A549 (cell line): ENCODE data around the gene TESMIN.

ENCODE experiments used
- CBX2 ChIP-seq: fragments of 200-600 bp; sonication (generic); IDR thresholded peaks from 2 replicates; pipeline ENCODE4 v1.6.1; 2016; ENCODE audit warnings: low read depth, mild to moderate bottlenecking, borderline replicate concordance
- FOSL2 ChIP-seq, 2 experiments: fragments of 450-650 bp in 1 of 2; fragments of >200 bp in 1 of 2; sonication (Bioruptor Twin) in 1 of 2; formaldehyde crosslinking; IDR thresholded peaks; 2 replicates each; pipeline versions ENCODE4 v1.5.0 to v1.6.1; 2016 to 2020; ENCODE audit warnings: mild to moderate bottlenecking in 1 of 2, moderate library complexity in 1 of 2
- GATA3 ChIP-seq: IDR thresholded peaks from 2 replicates; pipeline ENCODE4 v1.6.1; 2012; ENCODE audit warnings: borderline replicate concordance
- HOXB13 ChIP-seq: fragments of 250-450 bp; sonication (Bioruptor Pico); IDR thresholded peaks from 2 replicates; pipeline ENCODE4 v1.5.0; 2020; ENCODE audit warnings: low read depth, mild to moderate bottlenecking, moderate library complexity
- POLR2A ChIP-seq: IDR thresholded peaks from 2 replicates; pipeline ENCODE4 v1.6.1; 2012; ENCODE audit warnings: mild to moderate bottlenecking, low read length
- POLR2AphosphoS2 ChIP-seq: conservative IDR thresholded peaks from 2 replicates; pipeline ENCODE4 v1.6.1; 2012; ENCODE audit warnings: low read length, improper control_type of control experiment, inconsistent platforms
- TF ChIP-seq, protein P1 (sequence below): fragments of 150-350 bp; IDR thresholded peaks from 2 replicates; pipeline ENCODE4 v1.6.1; 2014; ENCODE audit warnings: low read depth, mild to moderate bottlenecking, low read length
- TF ChIP-seq, protein P2 (sequence below): fragments of >200 bp; sonication (Bioruptor Twin); formaldehyde crosslinking; IDR thresholded peaks from 3 replicates; pipeline ENCODE4 v1.5.1; 2016
- TF ChIP-seq, protein P3 (sequence below): fragments of 250-450 bp; sonication (Bioruptor Pico); IDR thresholded peaks from 2 replicates; pipeline ENCODE4 v1.5.0; 2021; ENCODE audit warnings: mild to moderate bottlenecking, moderate library complexity, borderline replicate concordance

DNA sequence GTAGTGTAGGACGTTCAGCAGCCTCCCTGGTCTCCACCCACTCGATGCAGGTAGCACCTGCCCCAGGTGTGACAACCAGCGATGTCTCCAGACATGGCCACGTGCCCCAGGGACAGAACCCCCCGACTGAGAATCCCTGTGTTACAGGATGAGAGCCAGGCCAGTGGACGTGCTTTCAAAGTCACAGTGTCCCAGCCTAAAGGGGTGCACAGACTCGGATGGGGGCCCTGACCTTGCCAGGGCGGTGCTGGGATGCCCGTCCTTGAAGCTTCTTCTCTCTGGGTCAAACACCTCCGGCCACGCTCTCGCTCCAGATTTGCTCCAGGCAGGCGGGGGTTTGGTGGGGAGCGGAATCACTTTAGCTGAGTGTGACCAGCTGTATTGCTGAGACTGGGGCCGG is 90.3 kb downstream of the TESMIN start:
- TF ChIP-seq GATA3 = no peak
- no peak for TF ChIP-seq HOXB13
- TF ChIP-seq, protein P1, sequence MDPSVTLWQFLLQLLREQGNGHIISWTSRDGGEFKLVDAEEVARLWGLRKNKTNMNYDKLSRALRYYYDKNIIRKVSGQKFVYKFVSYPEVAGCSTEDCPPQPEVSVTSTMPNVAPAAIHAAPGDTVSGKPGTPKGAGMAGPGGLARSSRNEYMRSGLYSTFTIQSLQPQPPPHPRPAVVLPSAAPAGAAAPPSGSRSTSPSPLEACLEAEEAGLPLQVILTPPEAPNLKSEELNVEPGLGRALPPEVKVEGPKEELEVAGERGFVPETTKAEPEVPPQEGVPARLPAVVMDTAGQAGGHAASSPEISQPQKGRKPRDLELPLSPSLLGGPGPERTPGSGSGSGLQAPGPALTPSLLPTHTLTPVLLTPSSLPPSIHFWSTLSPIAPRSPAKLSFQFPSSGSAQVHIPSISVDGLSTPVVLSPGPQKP = no peak
- no peak for TF ChIP-seq POLR2A
- TF ChIP-seq, protein P2, sequence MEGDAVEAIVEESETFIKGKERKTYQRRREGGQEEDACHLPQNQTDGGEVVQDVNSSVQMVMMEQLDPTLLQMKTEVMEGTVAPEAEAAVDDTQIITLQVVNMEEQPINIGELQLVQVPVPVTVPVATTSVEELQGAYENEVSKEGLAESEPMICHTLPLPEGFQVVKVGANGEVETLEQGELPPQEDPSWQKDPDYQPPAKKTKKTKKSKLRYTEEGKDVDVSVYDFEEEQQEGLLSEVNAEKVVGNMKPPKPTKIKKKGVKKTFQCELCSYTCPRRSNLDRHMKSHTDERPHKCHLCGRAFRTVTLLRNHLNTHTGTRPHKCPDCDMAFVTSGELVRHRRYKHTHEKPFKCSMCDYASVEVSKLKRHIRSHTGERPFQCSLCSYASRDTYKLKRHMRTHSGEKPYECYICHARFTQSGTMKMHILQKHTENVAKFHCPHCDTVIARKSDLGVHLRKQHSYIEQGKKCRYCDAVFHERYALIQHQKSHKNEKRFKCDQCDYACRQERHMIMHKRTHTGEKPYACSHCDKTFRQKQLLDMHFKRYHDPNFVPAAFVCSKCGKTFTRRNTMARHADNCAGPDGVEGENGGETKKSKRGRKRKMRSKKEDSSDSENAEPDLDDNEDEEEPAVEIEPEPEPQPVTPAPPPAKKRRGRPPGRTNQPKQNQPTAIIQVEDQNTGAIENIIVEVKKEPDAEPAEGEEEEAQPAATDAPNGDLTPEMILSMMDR = no peak
- TF ChIP-seq, protein P3, sequence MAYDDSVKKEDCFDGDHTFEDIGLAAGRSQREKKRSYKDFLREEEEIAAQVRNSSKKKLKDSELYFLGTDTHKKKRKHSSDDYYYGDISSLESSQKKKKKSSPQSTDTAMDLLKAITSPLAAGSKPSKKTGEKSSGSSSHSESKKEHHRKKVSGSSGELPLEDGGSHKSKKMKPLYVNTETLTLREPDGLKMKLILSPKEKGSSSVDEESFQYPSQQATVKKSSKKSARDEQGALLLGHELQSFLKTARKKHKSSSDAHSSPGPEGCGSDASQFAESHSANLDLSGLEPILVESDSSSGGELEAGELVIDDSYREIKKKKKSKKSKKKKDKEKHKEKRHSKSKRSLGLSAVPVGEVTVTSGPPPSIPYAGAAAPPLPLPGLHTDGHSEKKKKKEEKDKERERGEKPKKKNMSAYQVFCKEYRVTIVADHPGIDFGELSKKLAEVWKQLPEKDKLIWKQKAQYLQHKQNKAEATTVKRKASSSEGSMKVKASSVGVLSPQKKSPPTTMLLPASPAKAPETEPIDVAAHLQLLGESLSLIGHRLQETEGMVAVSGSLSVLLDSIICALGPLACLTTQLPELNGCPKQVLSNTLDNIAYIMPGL (CRISPR knock-in tag) = no peak
- TF ChIP-seq CBX2 = no peak
- no peak for TF ChIP-seq POLR2AphosphoS2
- no peak for TF ChIP-seq FOSL2 (IDR thresholded peaks at IDR 0.05)
- no peak for TF ChIP-seq FOSL2 (CRISPR knock-in tag; IDR thresholded peaks at IDR 0.05)
